Panc1 (cell line): ENCODE measurements around the gene RALGPS2. TPM values are rescaled to one million over a fixed set of nuclear protein-coding genes. Genes with fewer than 3 reads are reported as not detected.

Experiments used
- ATAC-seq: fragments of 200-7000 bp; cut with Tn5 transposase; 2 replicates; pipeline ENCODE4 v1.9.1; 2020; ENCODE audit warnings: mild to moderate bottlenecking, moderate library complexity
- BruUV-seq: library from RNA; stranded (reverse); fragments of 400-500 nt; replicated peaks from 2 replicates; lab custom pipeline; 2021; lab: Mats Ljungman, UMichigan
- CTCF ChIA-PET: fragments of 300-600 bp; sonication (Branson Sonifier 250); formaldehyde crosslinking; loops from one replicate; lab custom pipeline; 2022; ENCODE audit warnings: antibody characterized with exemption; lab: Charles Lee
- POLR2A ChIA-PET: fragments of 300-600 bp; sonication (Branson Sonifier 250); formaldehyde crosslinking; loops from one replicate; lab custom pipeline; 2022; ENCODE audit warnings: antibody characterized with exemption; lab: Charles Lee
- DNase-seq: peaks from one replicate; pipeline ENCODE4 v3.0.0-alpha.2; 2010; ENCODE audit warnings: low read depth, low spot score
- H3K27ac ChIP-seq: 2 replicates; pipeline ENCODE4 v1.5.1; 2011; ENCODE audit warnings: mild to moderate bottlenecking, low read length, inconsistent platforms
- H3K27me3 ChIP-seq: fragments of 200-500 bp; sonication (Bioruptor generic); 2 replicates; pipeline ENCODE4 v1.6.0; 2014; ENCODE audit warnings: low read length, inconsistent platforms; ENCODE audit not compliant: control insufficient read depth, insufficient read depth
- H3K36me3 ChIP-seq: fragments of 200-500 bp; sonication (Bioruptor generic); 2 replicates; pipeline ENCODE4 v1.5.1; 2014; ENCODE audit warnings: inconsistent platforms, mild to moderate bottlenecking, low read length, moderate library complexity; ENCODE audit not compliant: control insufficient read depth, insufficient read depth
- H3K4me1 ChIP-seq: 2 replicates; pipeline ENCODE4 v1.5.1; 2011; ENCODE audit warnings: inconsistent platforms, mild to moderate bottlenecking, low read length, moderate library complexity; ENCODE audit not compliant: control insufficient read depth, insufficient read depth
- H3K4me3 ChIP-seq, 2 experiments: 2 replicates each; pipeline ENCODE4 v1.5.1; 2011 to 2012; ENCODE audit warnings: low read depth in 2 of 2, low read length in 2 of 2, mild to moderate bottlenecking in 2 of 2, inconsistent platforms in 1 of 2, moderate library complexity in 1 of 2
- H3K9me3 ChIP-seq: fragments of 200-500 bp; sonication (Bioruptor generic); 2 replicates; pipeline ENCODE4 v1.5.1; 2014; ENCODE audit warnings: low read depth, mild to moderate bottlenecking, inconsistent platforms, low read length, moderate library complexity; ENCODE audit not compliant: control insufficient read depth, insufficient read depth
- CTCF ChIP-seq: fragments of 450-650 bp; IDR thresholded peaks from 2 replicates; pipeline ENCODE4 v1.5.1; 2017; ENCODE audit warnings: mild to moderate bottlenecking
- POLR2AphosphoS5 ChIP-seq: IDR thresholded peaks from 2 replicates; pipeline ENCODE4 v1.6.1; 2012; ENCODE audit warnings: mild to moderate bottlenecking, low read depth, low read length, moderate library complexity
- REST ChIP-seq, 2 experiments: IDR thresholded peaks; 2 replicates each; pipeline ENCODE4 v1.6.1; 2011 to 2012; ENCODE audit warnings: low read depth in 2 of 2, control low read depth in 1 of 2, low read length in 1 of 2, mild to moderate bottlenecking in 1 of 2, moderate library complexity in 1 of 2; ENCODE audit not compliant: insufficient read depth in 1 of 2
- SIN3A ChIP-seq: IDR thresholded peaks from 2 replicates; pipeline ENCODE4 v1.6.1; 2012; ENCODE audit warnings: low read depth, mild to moderate bottlenecking, low read length, moderate library complexity, borderline replicate concordance; ENCODE audit not compliant: insufficient read depth
- TCF7L2 ChIP-seq: IDR thresholded peaks from 2 replicates; pipeline ENCODE4 v1.6.1; 2011; ENCODE audit warnings: mild to moderate bottlenecking, low read depth, low read length, inconsistent platforms
- in situ Hi-C: cut with HindIII; loops from 2 replicates; pipeline ENCODE4 v1.10.0; 2016; ENCODE audit warnings: low sequenced_read_pairs, low pct_unique_long_range_greater_than_20kb
- intact Hi-C: fragments of 100-400 bp; cut with micrococcal nuclease; formaldehyde crosslinking; loops from one replicate; pipeline ENCODE4 v1.10.0; 2022; ENCODE audit not compliant: unreplicated experiment
- total RNA-seq: library from RNA; stranded (reverse); gene quantifications from one replicate; pipeline ENCODE4 v1.2.1, GENCODE V29; 2021; ENCODE audit not compliant: unreplicated experiment

The RALGPS2 gene
- total RNA-seq, 1 experiment from 2014 or later = 5.4 TPM

GRCh38 chr1:178928976-178929375 is 203.9 kb downstream of the RALGPS2 start:
- H3K4me1 ChIP-seq = no peaks in the 10 kb centered on the region
- H3K9me3 ChIP-seq = no peaks in the 10 kb centered on the region
- in situ Hi-C loops = no loop called here
- no TSS peak for BruUV-seq
- no peak for DNase-seq
- ChIA-PET POLR2A (no interaction called here), CTCF (no interaction called here)
- H3K36me3 ChIP-seq = no peaks in the 10 kb centered on the region
- H3K27me3 ChIP-seq = no peaks in the 10 kb centered on the region
- H3K4me3 ChIP-seq = no peak overlapping the region
- no peak for ATAC-seq
- intact Hi-C loops = no loop called here
- H3K27ac ChIP-seq = no peak overlapping the region
- TF ChIP-seq CTCF = no peak
- no peak for TF ChIP-seq POLR2AphosphoS5
- no peak for TF ChIP-seq SIN3A
- no peak for TF ChIP-seq REST (IDR thresholded peaks at IDR 0.05; ENCODE audit: insufficient read depth in 1 of 2, low read depth in 2 of 2, low read length in 1 of 2)
- no peak for TF ChIP-seq TCF7L2

DNA sequence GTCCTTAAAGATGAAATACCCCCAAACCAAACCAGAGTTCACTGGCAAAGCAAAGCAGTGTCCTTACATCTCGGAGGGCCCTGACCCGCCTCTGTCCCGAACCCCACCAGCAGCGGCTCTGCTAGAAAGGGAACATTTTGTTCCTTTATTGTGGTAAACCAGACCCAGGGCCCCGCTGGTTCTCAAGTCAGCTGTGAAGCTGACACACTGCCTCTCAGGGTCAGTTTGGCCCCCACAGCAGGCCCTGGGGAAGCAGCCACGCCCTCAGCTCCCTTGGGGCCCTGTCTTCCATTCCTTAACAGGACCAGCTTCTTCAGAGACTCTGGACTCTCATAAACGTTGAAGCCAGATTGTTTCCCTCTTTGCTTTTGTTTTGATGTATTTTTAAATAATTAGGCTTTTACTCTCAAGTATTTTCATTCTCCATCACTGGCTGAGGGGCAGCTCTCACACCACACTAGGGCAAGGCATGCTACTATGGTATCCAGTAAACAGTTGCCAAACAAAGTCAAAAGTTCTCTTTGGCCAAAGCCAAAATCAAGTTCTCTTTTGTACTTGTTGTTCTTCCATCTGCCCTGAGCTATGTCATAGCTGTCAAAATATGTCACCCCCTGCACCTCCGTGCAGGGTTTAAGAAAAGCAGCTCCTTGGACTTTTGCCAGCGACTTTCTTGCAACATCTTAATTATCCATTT is 207.0 kb downstream of the RALGPS2 start:
- Histone ChIP-seq H3K36me3 (no peaks in the 10 kb centered on the region), H3K9me3 (no peaks in the 10 kb centered on the region), H3K4me3 (no peak overlapping the region), H3K27ac (no peak overlapping the region), H3K4me1 (no peaks in the 10 kb centered on the region), H3K27me3 (no peaks in the 10 kb centered on the region)
- BruUV-seq = no TSS peak
- ATAC-seq (no peak), DNase-seq (no peak)
- intact Hi-C loops (no loop called here), in situ Hi-C loops (no loop called here)
- ChIA-PET POLR2A (no interaction called here), CTCF (no interaction called here)
- no peak for TF ChIP-seq CTCF
- TF ChIP-seq REST (IDR thresholded peaks at IDR 0.05; ENCODE audit: insufficient read depth in 1 of 2, low read depth in 2 of 2, low read length in 1 of 2) = no peak
- no peak for TF ChIP-seq TCF7L2
- TF ChIP-seq POLR2AphosphoS5 = no peak
- TF ChIP-seq SIN3A = no peak
